AG10803 (cell line): ENCODE results near the gene TMEM123.

Source experiments
- DNase-seq: peaks from one replicate; pipeline ENCODE4 v3.0.0; 2010; ENCODE audit warnings: low read depth
- H3K4me3 ChIP-seq: 2 replicates; pipeline ENCODE4 v1.5.1; 2011; ENCODE audit warnings: mild to moderate bottlenecking, low read length, control low read depth
- CTCF ChIP-seq: conservative IDR thresholded peaks from 2 replicates; pipeline ENCODE4 v1.5.1; 2011; ENCODE audit warnings: mild to moderate bottlenecking, low read length, control low read depth, inconsistent platforms

Gene TMEM123

DNA sequence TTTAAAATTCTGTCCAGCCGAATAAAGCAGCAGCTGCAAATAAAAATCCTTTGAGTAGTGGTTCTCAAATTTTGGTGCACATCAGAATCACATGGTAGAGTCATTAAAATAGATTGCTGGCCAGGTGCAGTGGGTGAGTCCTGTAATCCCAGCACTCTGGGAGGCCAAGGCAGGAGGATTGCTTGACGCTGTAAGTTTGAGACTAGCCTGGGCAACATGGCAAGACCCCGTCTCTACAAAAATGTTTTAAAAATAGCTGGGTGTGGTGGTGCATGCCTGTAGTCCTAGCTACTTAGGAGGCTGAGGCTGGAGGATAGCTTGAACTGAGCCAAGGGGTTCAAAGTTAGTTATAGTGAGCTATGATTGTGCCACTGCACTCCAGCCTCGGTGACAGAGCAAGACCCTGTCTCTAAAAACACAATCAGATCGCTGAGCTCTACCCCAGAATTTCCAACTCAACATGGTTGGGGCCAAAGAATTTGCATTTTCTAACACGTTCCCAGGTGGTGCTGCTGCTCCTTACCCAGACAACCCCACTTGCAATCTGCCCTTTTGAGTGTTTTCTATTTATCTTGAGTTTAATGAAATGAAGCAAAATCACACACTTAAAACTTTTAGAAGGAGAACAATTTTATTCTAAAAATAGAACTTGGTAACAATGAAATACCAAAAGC, 56.7 kb downstream of the TMEM123 start:
- H3K4me3 ChIP-seq: no peak overlapping the region
- TF ChIP-seq CTCF: no peak
- no peak for DNase-seq

- H3K4me3 ChIP-seq: no peak overlapping the region
- no peak for TF ChIP-seq CTCF
- DNase-seq: no peak
Measured at GRCh38 chr11:102393272-102393730, 59.3 kb downstream of the TMEM123 start.

GRCh38 chr11:102391549-102392237, 60.9 kb downstream of the TMEM123 start:
- no peak for TF ChIP-seq CTCF
- DNase-seq: no peak
- H3K4me3 ChIP-seq: no peak overlapping the region

DNA sequence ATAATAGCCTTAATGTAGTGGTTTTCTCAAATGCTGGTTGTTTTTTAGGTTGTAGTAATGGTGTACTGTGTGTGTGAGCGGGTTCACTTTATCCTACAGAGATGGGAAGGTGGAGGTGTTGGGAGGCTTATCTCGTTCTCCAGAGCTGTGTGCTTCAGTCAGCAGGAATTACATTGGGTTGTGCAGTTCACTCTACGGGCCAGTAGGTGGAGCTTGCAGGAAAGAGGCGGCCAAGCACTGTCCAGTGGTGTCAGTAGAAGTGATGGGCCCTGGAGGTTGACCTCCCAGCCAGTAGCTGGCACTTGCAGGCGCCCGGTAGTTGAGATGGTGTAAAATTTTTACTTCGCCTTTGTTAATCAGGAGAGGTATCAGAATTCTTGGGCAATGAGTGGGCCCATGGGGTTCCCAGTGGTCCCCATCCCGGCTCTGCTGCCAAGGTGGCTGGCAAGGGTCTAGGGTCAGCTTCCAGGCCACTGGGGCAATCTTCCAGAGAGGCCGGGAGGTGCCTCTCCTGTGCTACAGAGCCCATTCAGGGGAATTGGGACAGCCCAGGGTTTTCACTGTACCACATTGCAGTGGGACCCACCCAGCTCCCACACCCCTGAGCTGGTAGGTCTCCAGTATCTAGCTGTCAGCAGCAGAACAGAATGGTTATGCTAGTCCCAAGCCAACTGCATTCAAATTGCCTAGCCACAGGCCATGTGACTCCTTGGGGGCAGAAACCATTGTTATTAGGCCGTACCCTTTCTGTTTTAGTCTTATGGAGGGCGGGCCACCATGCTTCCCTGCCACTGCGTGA, 61.7 kb downstream of the TMEM123 start:
- H3K4me3 ChIP-seq: no peak overlapping the region
- DNase-seq: peak; percentile 67

DNA sequence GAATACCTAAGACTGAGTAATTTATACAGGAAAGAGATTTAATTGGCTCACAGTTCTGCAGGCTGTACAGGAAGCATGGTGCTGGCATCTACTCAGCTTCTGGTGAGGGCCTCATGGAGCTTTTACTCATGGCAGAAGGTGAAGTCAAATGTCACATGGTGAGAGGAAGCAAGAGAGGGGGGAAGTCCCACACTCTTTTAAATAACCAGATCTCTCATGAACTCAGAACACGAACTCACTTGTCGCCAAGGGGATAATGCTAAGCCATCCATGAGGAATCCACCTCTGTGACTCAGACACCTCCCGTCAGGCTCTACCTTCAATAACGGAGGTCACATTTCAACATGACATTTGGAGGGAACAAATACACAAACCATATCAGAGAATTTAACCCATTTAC, 63.3 kb downstream of the TMEM123 start:
- no peak for TF ChIP-seq CTCF
- no peak for DNase-seq

More for the DNA sequence above, 61.7 kb downstream of the TMEM123 start:
- peak; percentile 93 for TF ChIP-seq CTCF

GRCh38 chr11:102387043-102387781, 65.4 kb downstream of the TMEM123 start:
- TF ChIP-seq CTCF: no peak
- DNase-seq: no peak
- H3K4me3 ChIP-seq: no peak overlapping the region

More for the DNA sequence above, 63.3 kb downstream of the TMEM123 start:
- H3K4me3 ChIP-seq: no peak overlapping the region
